Endothelial cell of umbilical vein (primary cell): Measurements from ENCODE around the gene CORO1A. TPM values are rescaled to one million over a fixed set of nuclear protein-coding genes. Genes with fewer than 3 reads are reported as not detected.
"Not testable (repeated sequence)": the region's sequence is repeated elsewhere in the genome, so short reads cannot be mapped to it uniquely, and the experiment has no call there.

ENCODE experiments used
- BruUV-seq: library from RNA; stranded (reverse); fragments of 400-500 nt; replicated peaks from 2 replicates; lab custom pipeline; 2021; lab: Mats Ljungman, UMichigan
- CTCF ChIA-PET: fragments of 300-600, 350-600 bp; sonication (Branson Sonifier 250); formaldehyde crosslinking; loops from one replicate; lab custom pipeline; 2021; ENCODE audit warnings: antibody characterized with exemption, inconsistent platforms; lab: Charles Lee
- POLR2A ChIA-PET: fragments of 300-600, 350-600 bp; sonication (Branson Sonifier 250); formaldehyde crosslinking; loops from one replicate; lab custom pipeline; 2021; ENCODE audit warnings: antibody characterized with exemption, inconsistent platforms; lab: Charles Lee
- DNase-seq: peaks from one replicate; pipeline ENCODE4 v3.0.0-alpha.2; 2011; ENCODE audit warnings: low read depth, low spot score
- FAIRE-seq: peaks from 2 replicates; lab custom pipeline; 2011; peaks lifted over from hg19 to GRCh38; lab: Jason Lieb, UNC
- H2AFZ ChIP-seq: 2 replicates; pipeline ENCODE4 v1.6.0; 2012; ENCODE audit warnings: low read depth, low read length, control low read depth, inconsistent platforms
- H3K27ac ChIP-seq: 2 replicates; pipeline ENCODE4 v1.5.1; 2011; ENCODE audit warnings: low read depth, mild to moderate bottlenecking, control low read depth, low read length, moderate library complexity; ENCODE audit not compliant: insufficient read depth
- H3K27me3 ChIP-seq, 2 experiments: 2 replicates each; pipeline versions ENCODE4 v1.6.0 to v1.6.1; 2011; ENCODE audit warnings: low read length in 2 of 2, mixed read lengths in 1 of 2; ENCODE audit not compliant: control insufficient read depth in 2 of 2, insufficient read depth in 2 of 2
- H3K36me3 ChIP-seq, 2 experiments: 2 replicates in 1 of 2; 3 replicates in 1 of 2; pipeline ENCODE4 v1.5.1; 2011; ENCODE audit warnings: low read length in 2 of 2, mild to moderate bottlenecking in 1 of 2, moderate library complexity in 1 of 2; ENCODE audit not compliant: control insufficient read depth in 2 of 2, insufficient read depth in 2 of 2; ENCODE audit errors: extremely low read depth in 1 of 2
- H3K4me1 ChIP-seq: 3 replicates; pipeline ENCODE4 v1.5.1; 2011; ENCODE audit warnings: mild to moderate bottlenecking, low read length; ENCODE audit not compliant: control insufficient read depth, insufficient read depth; ENCODE audit errors: extremely low read depth
- H3K4me2 ChIP-seq: 2 replicates; pipeline ENCODE4 v1.6.1; 2011; ENCODE audit warnings: low read length, control low read depth, mixed read lengths; ENCODE audit not compliant: insufficient read depth
- H3K4me3 ChIP-seq, 3 experiments: fragments of 200-600 bp in 1 of 3; sonication (generic), shearing (Covaris generic) in 1 of 3; replicated peaks in 1 of 3; 2 replicates each; pipeline ENCODE4 v1.5.1; 2011 to 2016; ENCODE audit warnings: control low read depth in 3 of 3, low read length in 3 of 3, mild to moderate bottlenecking in 2 of 3, inconsistent platforms in 1 of 3, low read depth in 1 of 3, moderate library complexity in 1 of 3; ENCODE audit not compliant: insufficient read depth in 1 of 3
- H3K79me2 ChIP-seq: 2 replicates; pipeline ENCODE4 v1.6.0; 2012; ENCODE audit warnings: low read length, inconsistent platforms; ENCODE audit not compliant: control insufficient read depth, insufficient read depth
- H3K9ac ChIP-seq: replicated peaks from 2 replicates; pipeline ENCODE3; 2011; ENCODE audit warnings: low read length, control low read depth; ENCODE audit not compliant: insufficient read depth; ENCODE audit errors: extremely low read depth
- H3K9me1 ChIP-seq: replicated peaks from 3 replicates; pipeline ENCODE4 v1.6.0; 2011; ENCODE audit warnings: mild to moderate bottlenecking, low read length; ENCODE audit not compliant: control insufficient read depth, insufficient read depth; ENCODE audit errors: extremely low read depth
- H3K9me3 ChIP-seq: replicated peaks from 2 replicates; pipeline ENCODE4 v1.5.1; 2012; ENCODE audit warnings: low read length, inconsistent platforms; ENCODE audit not compliant: control insufficient read depth, insufficient read depth
- H4K20me1 ChIP-seq: replicated peaks from 2 replicates; pipeline ENCODE3; 2011; ENCODE audit warnings: mild to moderate bottlenecking, low read length; ENCODE audit not compliant: control insufficient read depth, insufficient read depth; ENCODE audit errors: extremely low read depth
- dilution Hi-C: fragments of 300-500 bp; cut with MboI; formaldehyde crosslinking; loops from one replicate; pipeline ENCODE4 v1.15.0; 2019; ENCODE audit warnings: low sequenced_read_pairs; ENCODE audit not compliant: extremely low pct_ligation_motif_present
- intact Hi-C: fragments of 100-400 bp; cut with micrococcal nuclease; formaldehyde crosslinking; loops from one replicate; pipeline ENCODE4 v1.10.0; 2022
- polyA plus RNA-seq, 4 experiments: library from polyadenylated mRNA; depleted of rRNA in 3 of 4; stranded (reverse) in 3 of 4; unstranded in 1 of 4; fragments of >200 nt; gene quantifications; 2 replicates each; pipeline versions ENCODE4 v1.2.1 to v1.2.3, GENCODE V29; 2011 to 2012; ENCODE audit warnings: missing spikeins in 1 of 4
- total RNA-seq: library from RNA; stranded (reverse); gene quantifications from 2 replicates; pipeline ENCODE4 v1.2.3, GENCODE V29; 2021

Gene CORO1A
- total and polyA plus RNA-seq, 2 donors (not counting 3 experiments of a cell fraction or from before 2014, with no cell fraction given), result 6.1 to 6.4 TPM

- POLR2A ChIA-PET, H3K27ac ChIP-seq, H3K4me1 ChIP-seq, H3K9ac ChIP-seq, H3K36me3 ChIP-seq, intact Hi-C loops, H3K9me3 ChIP-seq, H3K4me2 ChIP-seq, H4K20me1 ChIP-seq, DNase-seq, CTCF ChIA-PET, H3K27me3 ChIP-seq, H3K79me2 ChIP-seq, H2AFZ ChIP-seq, H3K4me3 ChIP-seq, dilution Hi-C loops, BruUV-seq, H3K9me1 ChIP-seq, FAIRE-seq: not testable (repeated sequence)
These were observed 15.6 kb downstream of the CORO1A start, which contains the start of gene SULT1A3 for GRCh38 chr16:30199049-30199448. TSS of gene SULT1A3 (plus strand) at chr16:30199255. CDS start at chr16:30200729, 1,474 bp downstream.

GRCh38 chr16:30199608-30200343 is 16.4 kb downstream of the CORO1A start:
- dilution Hi-C loops, intact Hi-C loops, H3K4me1 ChIP-seq, H2AFZ ChIP-seq, BruUV-seq, H3K79me2 ChIP-seq, CTCF ChIA-PET, H3K27ac ChIP-seq, H3K9me1 ChIP-seq, DNase-seq, H3K36me3 ChIP-seq, H3K27me3 ChIP-seq, H3K4me3 ChIP-seq, H3K9me3 ChIP-seq, H3K4me2 ChIP-seq, POLR2A ChIA-PET, H3K9ac ChIP-seq, H4K20me1 ChIP-seq: not testable (repeated sequence)
- peak; percentile 98 for FAIRE-seq

- H3K36me3 ChIP-seq, H3K4me1 ChIP-seq, H3K27me3 ChIP-seq, POLR2A ChIA-PET, H3K79me2 ChIP-seq, H3K9me1 ChIP-seq, H4K20me1 ChIP-seq, intact Hi-C loops, H3K9ac ChIP-seq, DNase-seq, dilution Hi-C loops, BruUV-seq, CTCF ChIA-PET, H3K27ac ChIP-seq, H3K9me3 ChIP-seq: not testable (repeated sequence)
- Histone ChIP-seq H2AFZ (peak overlapping the region; percentile 66), H3K4me3 (peak overlapping the region in 2 of 3 experiments; percentile 36 to 40), H3K4me2 (peak overlapping the region; percentile 62)
- peak; percentile 73 for FAIRE-seq
These were observed 22.3 kb downstream of the CORO1A start for GRCh38 chr16:30205541-30206236.

- intact Hi-C loops, H3K27me3 ChIP-seq, BruUV-seq, H3K36me3 ChIP-seq, POLR2A ChIA-PET, H3K9ac ChIP-seq, H3K9me3 ChIP-seq, H2AFZ ChIP-seq, H3K9me1 ChIP-seq, H4K20me1 ChIP-seq, DNase-seq, H3K27ac ChIP-seq, CTCF ChIA-PET, H3K79me2 ChIP-seq, H3K4me1 ChIP-seq, dilution Hi-C loops, FAIRE-seq: not testable (repeated sequence)
- H3K4me3 ChIP-seq, result peak overlapping the region in 2 of 3 experiments; percentile 36 to 40
- H3K4me2 ChIP-seq, result peak overlapping the region; percentile 62
These were observed 22.9 kb downstream of the CORO1A start for GRCh38 chr16:30206252-30206651.
